T1000 (cell line): ENCODE results near the gene UBR7.

Experiments
- DNase-seq: peaks from one replicate; lab custom pipeline; 2025; ENCODE audit warnings: mixed read lengths; lab: John Stamatoyannopoulos, UW

Gene UBR7

DNA sequence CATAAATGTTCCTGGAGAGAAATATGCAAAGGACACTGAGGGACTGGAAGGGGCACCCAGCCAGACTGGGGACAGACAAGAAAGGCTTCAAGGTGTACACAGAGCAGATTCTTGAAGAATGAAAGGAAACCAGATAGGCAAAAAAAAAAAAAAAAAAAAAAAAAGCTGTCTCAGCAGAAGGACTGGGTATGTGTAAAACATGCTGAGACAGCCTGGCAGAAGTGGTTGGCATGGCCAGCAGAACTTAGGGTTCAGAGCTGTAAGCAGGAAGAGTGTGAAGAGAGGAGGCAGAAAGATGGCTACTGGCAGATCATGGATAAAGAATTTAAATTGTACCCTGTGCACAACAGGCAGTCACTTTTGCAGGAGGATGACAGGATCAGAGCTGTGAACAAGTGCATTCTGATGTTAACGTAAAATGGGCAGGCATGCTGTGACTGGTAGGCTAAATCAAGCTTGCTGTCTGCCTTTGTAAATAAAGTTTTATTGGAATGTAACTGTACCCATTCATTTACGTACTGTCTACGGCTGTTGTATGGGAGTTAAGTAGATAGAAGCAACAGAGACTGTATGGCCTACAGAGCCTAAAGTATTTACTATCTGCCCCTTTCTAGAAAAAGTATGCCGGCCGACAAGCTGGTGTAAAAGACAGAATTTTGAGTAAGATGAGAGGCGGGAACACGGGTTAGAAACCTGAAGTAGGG lies 42.2 kb downstream of the UBR7 start:
- no peak for DNase-seq

- DNase-seq: no peak
These were observed 55.4 kb downstream of the UBR7 start for GRCh38 chr14:93262446-93262845.

- no peak for DNase-seq
These were observed 56.4 kb downstream of the UBR7 start for GRCh38 chr14:93263416-93263815.

DNA sequence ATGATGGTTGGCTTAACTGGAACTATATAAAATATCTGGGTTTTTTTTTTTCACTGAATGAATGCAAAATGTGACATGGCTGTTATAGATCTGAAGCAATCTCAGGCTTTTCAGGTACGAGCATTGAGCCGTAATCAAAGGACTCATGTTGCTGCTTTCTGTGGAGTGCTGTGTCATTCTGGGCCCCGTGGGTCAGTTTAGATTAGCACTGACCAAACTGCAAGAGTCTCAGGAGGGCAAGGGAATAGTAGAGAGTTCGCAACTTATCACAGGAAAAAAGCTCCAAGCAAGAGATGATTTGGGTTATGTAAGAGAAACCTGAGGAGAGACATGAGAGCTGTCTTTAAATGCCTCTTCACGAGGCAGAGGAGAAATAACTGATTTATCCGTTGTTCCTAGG lies 59.1 kb downstream of the UBR7 start:
- DNase-seq: no peak

DNA sequence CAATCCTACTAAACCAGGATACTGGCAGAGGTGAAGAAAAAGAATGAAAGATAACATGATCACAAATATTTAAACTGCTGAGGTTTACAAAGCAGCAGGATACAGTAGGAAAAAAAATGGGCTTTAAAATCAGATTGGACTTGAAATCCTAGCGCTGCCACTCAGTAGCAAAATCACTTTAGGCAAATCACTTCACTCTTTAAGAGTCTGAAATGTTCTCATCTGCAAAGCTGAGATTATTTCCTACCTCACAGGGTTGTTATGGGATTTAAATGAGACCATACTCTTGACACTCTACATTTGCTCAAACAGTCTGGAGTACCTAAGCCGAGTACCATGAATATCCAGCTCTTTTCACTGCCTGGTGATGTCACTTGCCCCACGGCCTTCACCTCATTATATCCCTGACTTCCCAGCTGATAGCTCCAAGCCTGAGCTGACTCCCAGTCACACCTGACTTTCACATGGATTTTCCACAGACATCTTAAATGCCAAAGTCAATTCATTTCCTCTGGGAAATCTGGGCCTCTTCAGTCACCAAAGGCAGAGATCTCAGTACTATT lies 60.2 kb downstream of the UBR7 start:
- DNase-seq: no peak

- DNase-seq: no peak
These were observed 61.4 kb downstream of the UBR7 start for GRCh38 chr14:93268406-93268805.

- no peak for DNase-seq
These were observed 62.4 kb downstream of the UBR7 start for GRCh38 chr14:93269341-93270068.

DNA sequence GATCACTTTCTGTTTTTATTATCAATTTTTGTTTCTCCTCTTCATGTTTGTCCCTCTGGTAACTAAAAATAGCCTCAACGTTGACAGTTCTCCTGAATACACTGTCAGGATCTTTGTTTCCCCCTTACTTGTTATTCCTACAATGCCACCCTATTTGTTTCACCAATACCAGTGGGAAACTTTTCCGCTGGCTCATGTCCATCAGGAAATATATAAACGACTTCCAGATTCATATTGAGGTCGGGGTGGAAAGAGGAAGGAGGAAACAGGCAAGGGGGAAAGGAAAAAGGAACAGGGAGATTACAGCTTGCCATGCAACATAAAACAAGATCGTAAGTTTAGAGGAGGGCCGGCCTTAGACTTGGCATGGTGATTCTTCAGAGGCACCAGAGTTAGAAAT lies 64.1 kb downstream of the UBR7 start:
- no peak for DNase-seq

DNA sequence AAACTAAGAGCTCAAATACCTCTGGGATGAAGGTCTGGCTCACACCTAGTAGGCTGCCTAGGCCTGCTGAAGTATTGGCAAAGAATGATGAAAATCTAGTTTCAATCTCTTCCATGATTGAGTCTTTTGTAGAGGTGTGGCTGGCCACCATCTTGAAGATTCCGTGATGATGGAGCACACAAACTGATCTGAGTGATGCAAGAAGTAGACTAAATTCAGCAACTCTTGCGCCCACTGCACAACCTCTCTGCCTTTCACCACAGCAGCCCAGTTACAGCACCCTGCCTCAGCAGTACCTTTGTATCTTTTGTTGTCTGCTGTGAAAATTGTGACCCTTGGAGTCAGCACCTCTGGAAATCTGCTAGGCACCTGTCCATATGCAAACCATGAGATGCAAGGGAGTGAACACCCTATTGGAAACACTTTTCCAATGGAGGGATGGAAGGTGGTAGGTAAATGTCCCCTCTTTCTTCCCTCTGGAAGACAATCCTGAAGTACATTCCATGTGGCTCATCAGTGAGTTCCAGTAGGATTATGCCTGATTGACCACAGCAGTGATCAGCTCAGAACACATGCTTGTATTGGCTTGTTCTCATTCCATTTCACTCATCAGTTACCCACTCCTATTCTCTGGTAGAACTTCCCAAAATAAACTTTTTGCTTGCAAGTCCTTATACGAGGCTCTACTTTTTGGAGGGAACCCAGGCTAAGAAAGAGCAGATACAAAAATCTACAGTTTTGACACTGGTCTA lies 67.2 kb downstream of the UBR7 start:
- no peak for DNase-seq

DNA sequence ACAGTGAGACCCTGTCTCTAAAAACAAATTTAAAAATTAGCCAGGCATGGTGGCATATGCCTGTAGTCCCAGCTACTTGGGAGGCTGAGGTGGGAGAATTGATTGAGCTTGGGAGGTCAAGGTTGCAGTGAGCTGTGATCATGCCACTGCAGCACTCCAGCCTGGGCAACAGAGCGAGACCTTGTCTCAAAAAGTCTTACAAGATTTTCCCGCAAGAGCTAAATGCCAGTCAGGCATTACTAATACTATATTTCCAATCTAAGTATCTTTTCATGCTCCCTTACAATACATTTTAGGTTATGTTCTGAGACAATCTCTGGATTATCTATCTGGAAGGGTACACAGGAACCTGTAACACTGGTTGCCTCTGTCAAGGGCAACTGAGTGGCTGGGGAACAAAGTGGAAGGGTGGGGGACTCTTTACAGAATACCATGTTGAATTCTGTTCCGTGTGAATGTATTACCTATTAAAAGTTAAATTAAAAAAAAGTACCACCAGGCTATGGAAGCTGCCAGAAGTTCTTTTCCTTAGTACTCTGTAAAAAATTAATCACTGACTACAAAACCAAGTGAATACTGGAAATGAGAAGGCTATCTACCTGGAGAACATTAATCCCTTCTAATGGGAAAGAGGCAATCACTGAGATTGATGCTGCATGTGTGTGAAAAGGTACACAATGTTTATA lies 69.1 kb downstream of the UBR7 start:
- no peak for DNase-seq
